ENCODE results near the gene PLXNA4.

Gene PLXNA4

GRCh38 chr7:132349075-132349474 lies 227.2 kb downstream of the PLXNA4 start:
- no peak for DNase-seq

GRCh38 chr7:132348341-132348740 lies 227.9 kb downstream of the PLXNA4 start:
- DNase-seq: no peak

- DNase-seq: no peak
These were observed 228.4 kb downstream of the PLXNA4 start for GRCh38 chr7:132347858-132348257.

- DNase-seq: no peak
These were observed 229.1 kb downstream of the PLXNA4 start for GRCh38 chr7:132347123-132347522.

- DNase-seq: no peak
These were observed 230.6 kb downstream of the PLXNA4 start for GRCh38 chr7:132345543-132346129.

- DNase-seq: no peak
These were observed 231.2 kb downstream of the PLXNA4 start for GRCh38 chr7:132345030-132345429.

- DNase-seq: no peak
These were observed 233.1 kb downstream of the PLXNA4 start for GRCh38 chr7:132343199-132343598.

- DNase-seq: no peak
These were observed 238.7 kb downstream of the PLXNA4 start for GRCh38 chr7:132337450-132338080.

GRCh38 chr7:132336797-132337196 lies 239.5 kb downstream of the PLXNA4 start:
- no peak for DNase-seq

- DNase-seq: no peak
These were observed 243.0 kb downstream of the PLXNA4 start for GRCh38 chr7:132333301-132333700.

- DNase-seq: no peak
These were observed 247.5 kb downstream of the PLXNA4 start for GRCh38 chr7:132328760-132329159.

GRCh38 chr7:132328047-132328620 lies 248.1 kb downstream of the PLXNA4 start:
- no peak for DNase-seq

GRCh38 chr7:132326878-132327589 lies 249.2 kb downstream of the PLXNA4 start:
- DNase-seq: no peak

GRCh38 chr7:132322970-132323369 lies 253.3 kb downstream of the PLXNA4 start:
- DNase-seq: no peak

- DNase-seq: no peak
These were observed 254.9 kb downstream of the PLXNA4 start for GRCh38 chr7:132321387-132321786.

GRCh38 chr7:132319481-132319880 lies 256.8 kb downstream of the PLXNA4 start:
- no peak for DNase-seq

- DNase-seq: peak; percentile 75 to 77
These were observed 257.6 kb downstream of the PLXNA4 start for GRCh38 chr7:132318352-132319318.

- DNase-seq: no peak
These were observed 258.4 kb downstream of the PLXNA4 start for GRCh38 chr7:132317701-132318351.

GRCh38 chr7:132312531-132313055 lies 263.7 kb downstream of the PLXNA4 start:
- DNase-seq: no peak

GRCh38 chr7:132311733-132312132 lies 264.5 kb downstream of the PLXNA4 start:
- no peak for DNase-seq

GRCh38 chr7:132309102-132309805 lies 267.0 kb downstream of the PLXNA4 start:
- DNase-seq: no peak
